HL-60 (cell line): ENCODE data around the gene LHCGR.

Experiments used
- POLR2AphosphoS5 ChIP-seq: IDR thresholded peaks from 2 replicates; pipeline ENCODE4 v1.6.1; 2012; ENCODE audit warnings: low read depth
- REST ChIP-seq: IDR thresholded peaks from 2 replicates; pipeline ENCODE4 v1.6.1; 2012; ENCODE audit warnings: low read depth; ENCODE audit not compliant: insufficient replicate concordance
- TF ChIP-seq, protein P1 (sequence below): IDR thresholded peaks from one replicate; pipeline ENCODE4 v1.5.1; 2011; ENCODE audit warnings: low read length, control low read depth, inconsistent platforms; ENCODE audit not compliant: insufficient read depth

DNA sequence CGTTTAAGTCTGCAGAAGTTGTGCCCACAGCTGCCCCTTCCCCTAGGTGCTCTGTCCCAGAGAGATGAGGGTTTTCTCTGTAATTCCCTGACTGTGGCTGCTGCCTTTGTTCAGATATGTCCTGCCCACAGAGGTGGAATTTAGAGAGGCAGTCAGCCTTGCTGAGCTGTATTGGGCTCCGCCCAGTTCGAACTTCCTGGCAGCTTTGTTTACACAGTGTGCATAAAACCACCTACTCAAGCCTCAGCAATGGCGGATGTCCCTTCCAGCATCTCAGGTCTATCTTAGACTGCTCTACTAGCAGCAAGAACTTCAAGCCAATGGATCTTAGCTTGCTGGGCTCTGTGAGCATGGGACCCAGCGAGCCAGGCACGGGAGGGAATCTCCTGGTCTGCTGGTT is 48.1 kb downstream of the LHCGR start:
- no peak for TF ChIP-seq REST
- TF ChIP-seq, protein P1, sequence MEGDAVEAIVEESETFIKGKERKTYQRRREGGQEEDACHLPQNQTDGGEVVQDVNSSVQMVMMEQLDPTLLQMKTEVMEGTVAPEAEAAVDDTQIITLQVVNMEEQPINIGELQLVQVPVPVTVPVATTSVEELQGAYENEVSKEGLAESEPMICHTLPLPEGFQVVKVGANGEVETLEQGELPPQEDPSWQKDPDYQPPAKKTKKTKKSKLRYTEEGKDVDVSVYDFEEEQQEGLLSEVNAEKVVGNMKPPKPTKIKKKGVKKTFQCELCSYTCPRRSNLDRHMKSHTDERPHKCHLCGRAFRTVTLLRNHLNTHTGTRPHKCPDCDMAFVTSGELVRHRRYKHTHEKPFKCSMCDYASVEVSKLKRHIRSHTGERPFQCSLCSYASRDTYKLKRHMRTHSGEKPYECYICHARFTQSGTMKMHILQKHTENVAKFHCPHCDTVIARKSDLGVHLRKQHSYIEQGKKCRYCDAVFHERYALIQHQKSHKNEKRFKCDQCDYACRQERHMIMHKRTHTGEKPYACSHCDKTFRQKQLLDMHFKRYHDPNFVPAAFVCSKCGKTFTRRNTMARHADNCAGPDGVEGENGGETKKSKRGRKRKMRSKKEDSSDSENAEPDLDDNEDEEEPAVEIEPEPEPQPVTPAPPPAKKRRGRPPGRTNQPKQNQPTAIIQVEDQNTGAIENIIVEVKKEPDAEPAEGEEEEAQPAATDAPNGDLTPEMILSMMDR = no peak
- TF ChIP-seq POLR2AphosphoS5 = no peak
